ENCODE data around the gene MMP10.

MMP10 gene

DNA sequence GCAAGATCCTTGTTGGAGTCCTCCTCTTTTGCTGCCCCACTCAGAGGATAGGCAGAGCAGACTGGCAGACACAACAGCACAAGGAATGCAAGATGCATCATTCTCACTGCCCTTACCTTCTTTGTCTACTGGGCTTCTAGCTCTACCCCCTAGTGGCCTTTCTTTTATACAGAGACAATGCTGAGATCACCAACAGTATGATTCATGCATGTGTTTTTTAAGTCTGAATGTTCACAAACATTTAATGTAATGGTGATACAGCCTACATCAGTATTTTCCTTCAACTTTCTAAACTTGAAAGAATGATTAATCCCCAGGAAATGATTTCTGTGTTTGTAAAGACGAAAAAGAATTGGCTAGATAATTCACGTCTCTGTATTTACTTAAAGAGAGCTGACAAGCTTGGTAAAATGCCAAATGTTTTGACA lies at the start of gene MMP10:
TSS of gene MMP10 (minus strand) at position 138 of the 428 bp plus-strand sequence. CDS start at position 101, 37 bp downstream.
- no peak for DNase-seq (ENCODE audit: low read depth, low spot score)
- Histone ChIP-seq H3K27ac (no peak within 1 kb of the TSS), H3K9me3 (ENCODE audit: low read depth, low read length) (no peaks in the 10 kb centered on the region), H3K9ac (ENCODE audit: insufficient read length) (no peak within 1 kb of the TSS), H3K36me3 (ENCODE audit: insufficient read depth, low read length) (no peaks in the 10 kb centered on the region), H3K4me3 (no peak within 1 kb of the TSS)
- TF ChIP-seq EZH2 (IDR thresholded peaks at IDR 0.05), result no peak
- no peak for TF ChIP-seq POLR2AphosphoS5 (IDR thresholded peaks at IDR 0.05; ENCODE audit: borderline replicate concordance, low read depth, low read length)
- TF ChIP-seq FOXP2 (optimal IDR thresholded peaks at IDR 0.05; ENCODE audit: control extremely low read depth, extremely low read length, insufficient read depth), result no peak

DNA sequence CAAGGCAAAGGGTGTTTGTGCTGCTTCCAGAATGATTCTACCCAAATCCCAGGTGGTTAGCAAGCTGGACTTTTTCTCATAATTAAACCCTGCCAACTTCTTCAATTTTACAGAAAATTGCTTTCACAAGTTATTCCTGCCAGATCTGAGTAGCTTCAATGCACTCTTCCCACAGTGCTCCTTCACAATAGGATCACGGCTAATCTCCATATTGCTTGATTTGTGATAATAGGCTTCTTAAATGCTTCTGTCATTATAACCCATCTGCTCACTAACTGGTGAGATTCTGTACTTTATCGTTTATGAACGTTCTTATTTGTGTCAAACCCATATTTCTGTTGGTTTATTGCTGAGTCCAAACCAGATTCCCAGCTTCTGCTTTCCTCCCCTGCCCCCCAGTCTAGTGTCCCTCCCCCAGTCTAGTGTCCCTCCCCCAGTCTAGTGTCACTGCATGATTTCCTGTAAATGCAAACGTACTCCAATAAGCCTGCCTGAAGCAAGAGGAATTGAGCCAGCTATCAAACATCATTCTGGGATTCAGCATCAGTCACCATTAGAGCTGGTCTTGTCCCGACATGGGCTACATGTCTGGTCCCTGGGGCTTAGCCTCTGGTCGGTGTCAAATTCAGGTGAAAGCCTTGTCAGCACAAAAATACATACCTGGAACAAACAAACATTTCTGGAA lies 49.0 kb upstream of the MMP10 start:
- TF ChIP-seq POLR2AphosphoS5 (IDR thresholded peaks at IDR 0.05; ENCODE audit: borderline replicate concordance, low read depth, low read length), result no peak
- TF ChIP-seq FOXP2 (optimal IDR thresholded peaks at IDR 0.05; ENCODE audit: control extremely low read depth, extremely low read length, insufficient read depth), result no peak
- TF ChIP-seq EZH2 (IDR thresholded peaks at IDR 0.05), result no peak
- H3K9ac ChIP-seq (ENCODE audit: insufficient read length), result no peak overlapping the region
- no peaks in the 10 kb centered on the region for H3K9me3 ChIP-seq (ENCODE audit: low read depth, low read length)
- H3K27ac ChIP-seq, result no peak overlapping the region
- no peak for DNase-seq (ENCODE audit: low read depth, low spot score)
- H3K36me3 ChIP-seq (ENCODE audit: insufficient read depth, low read length), result no peaks in the 10 kb centered on the region
- H3K4me3 ChIP-seq, result no peak overlapping the region

DNA sequence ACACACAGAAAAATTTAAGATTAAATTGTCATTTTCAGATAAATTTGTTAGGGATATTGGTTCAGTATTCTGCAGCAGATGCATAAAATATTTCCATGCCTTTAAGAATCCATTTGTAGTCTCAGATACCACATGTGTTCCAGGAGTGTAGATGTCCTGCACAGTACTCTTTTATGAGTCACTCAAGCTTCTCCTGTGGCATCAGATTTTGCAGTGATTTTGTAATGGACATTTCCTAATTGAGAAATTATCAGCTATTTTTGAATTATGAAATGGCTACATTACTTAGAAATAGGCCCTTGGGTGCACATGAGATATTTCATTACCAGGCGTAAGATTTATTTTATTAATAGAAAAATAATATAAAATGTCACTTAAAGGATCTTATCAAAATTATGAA lies 44.1 kb upstream of the MMP10 start:
- TF ChIP-seq EZH2 (IDR thresholded peaks at IDR 0.05), result no peak
- no peak for TF ChIP-seq POLR2AphosphoS5 (IDR thresholded peaks at IDR 0.05; ENCODE audit: borderline replicate concordance, low read depth, low read length)
- TF ChIP-seq FOXP2 (optimal IDR thresholded peaks at IDR 0.05; ENCODE audit: control extremely low read depth, extremely low read length, insufficient read depth), result no peak
- no peaks in the 10 kb centered on the region for H3K36me3 ChIP-seq (ENCODE audit: insufficient read depth, low read length)
- no peaks in the 10 kb centered on the region for H3K9me3 ChIP-seq (ENCODE audit: low read depth, low read length)
- DNase-seq (ENCODE audit: low read depth, low spot score), result no peak
- H3K27ac ChIP-seq, result no peak overlapping the region
- H3K9ac ChIP-seq (ENCODE audit: insufficient read length), result no peak overlapping the region
- H3K4me3 ChIP-seq, result no peak overlapping the region

DNA sequence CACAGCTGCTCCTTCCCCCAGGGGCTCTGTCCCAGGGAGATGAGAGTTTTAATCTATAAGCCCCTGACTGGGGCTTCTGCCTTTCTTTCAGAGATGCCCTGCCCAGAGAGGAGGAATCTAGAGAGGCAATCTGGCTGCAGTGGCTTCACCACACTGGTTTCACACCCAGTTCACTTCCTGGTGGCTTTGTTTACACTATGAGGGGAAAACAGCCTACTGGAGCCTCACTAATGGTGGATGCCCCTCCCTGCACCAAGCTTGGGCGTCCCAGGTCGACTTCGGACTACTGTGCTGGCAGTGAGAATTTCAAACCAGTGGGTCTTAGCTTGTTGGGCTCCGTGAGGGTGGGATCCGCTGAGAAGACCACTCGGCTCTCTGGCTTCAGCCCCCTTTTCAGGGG lies 39.1 kb upstream of the MMP10 start:
- no peak overlapping the region for H3K27ac ChIP-seq
- TF ChIP-seq POLR2AphosphoS5 (IDR thresholded peaks at IDR 0.05; ENCODE audit: borderline replicate concordance, low read depth, low read length), result no peak
- no peak for TF ChIP-seq FOXP2 (optimal IDR thresholded peaks at IDR 0.05; ENCODE audit: control extremely low read depth, extremely low read length, insufficient read depth)
- TF ChIP-seq EZH2 (IDR thresholded peaks at IDR 0.05), result no peak

DNA sequence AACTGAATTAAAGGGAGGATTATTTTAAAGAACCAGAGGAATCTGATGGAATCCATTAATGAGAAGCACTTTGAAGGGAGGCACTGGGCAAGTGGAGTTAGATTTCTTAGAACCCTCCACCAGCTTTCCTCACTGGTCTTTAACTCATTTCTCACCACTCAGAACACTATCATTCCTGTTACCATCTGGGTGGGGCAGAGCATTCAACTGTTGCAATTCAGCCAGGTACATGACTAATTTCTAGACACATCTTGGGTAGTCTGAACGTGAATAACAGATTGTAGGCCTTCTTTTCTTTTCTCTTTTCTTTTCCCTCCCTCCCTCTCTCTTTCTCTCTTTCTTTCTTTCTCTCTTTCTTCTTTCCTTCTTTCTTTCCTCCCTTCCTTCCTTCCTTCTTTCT lies 33.1 kb upstream of the MMP10 start:
- Histone ChIP-seq H3K9me3 (ENCODE audit: low read depth, low read length) (no peaks in the 10 kb centered on the region), H3K4me3 (no peak overlapping the region), H3K27ac (no peak overlapping the region), H3K36me3 (ENCODE audit: insufficient read depth, low read length) (no peaks in the 10 kb centered on the region), H3K9ac (ENCODE audit: insufficient read length) (no peak overlapping the region)
- no peak for DNase-seq (ENCODE audit: low read depth, low spot score)
- TF ChIP-seq FOXP2 (optimal IDR thresholded peaks at IDR 0.05; ENCODE audit: control extremely low read depth, extremely low read length, insufficient read depth) (no peak), EZH2 (IDR thresholded peaks at IDR 0.05) (no peak), POLR2AphosphoS5 (IDR thresholded peaks at IDR 0.05; ENCODE audit: borderline replicate concordance, low read depth, low read length) (no peak)

More for the DNA sequence above, 39.1 kb upstream of the MMP10 start:
- Histone ChIP-seq H3K9me3 (ENCODE audit: low read depth, low read length) (no peaks in the 10 kb centered on the region), H3K4me3 (no peak overlapping the region), H3K9ac (ENCODE audit: insufficient read length) (no peak overlapping the region), H3K36me3 (ENCODE audit: insufficient read depth, low read length) (no peaks in the 10 kb centered on the region)
- no peak for DNase-seq (ENCODE audit: low read depth, low spot score)

DNA sequence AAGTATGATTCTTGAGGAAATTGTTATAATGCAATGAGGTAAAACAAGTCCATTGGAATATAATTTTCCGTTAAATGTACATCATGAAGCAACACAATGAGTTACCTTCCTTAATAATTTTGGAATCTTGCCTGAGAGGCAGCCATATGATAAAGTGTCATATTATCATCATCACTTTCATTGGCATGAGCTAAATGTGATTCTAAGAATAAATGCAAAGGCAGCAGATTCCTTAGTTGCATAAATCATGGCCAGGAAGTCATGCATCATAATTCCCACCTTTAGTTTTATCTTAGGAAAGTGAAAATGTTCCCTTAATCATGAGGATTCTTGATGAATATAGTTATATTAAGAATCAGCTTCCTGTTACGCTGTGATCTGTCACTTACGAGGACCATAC lies 31.8 kb upstream of the MMP10 start:
- H3K27ac ChIP-seq, result no peak overlapping the region
- no peak for DNase-seq (ENCODE audit: low read depth, low spot score)
- H3K9ac ChIP-seq (ENCODE audit: insufficient read length), result no peak overlapping the region
- 0 out of 2 replicates have a peak overlapping the region, but pooled peaks have one; percentile 1 for H3K4me3 ChIP-seq
- H3K9me3 ChIP-seq (ENCODE audit: low read depth, low read length), result no peaks in the 10 kb centered on the region
- TF ChIP-seq EZH2 (IDR thresholded peaks at IDR 0.05) (no peak), FOXP2 (optimal IDR thresholded peaks at IDR 0.05; ENCODE audit: control extremely low read depth, extremely low read length, insufficient read depth) (no peak), POLR2AphosphoS5 (IDR thresholded peaks at IDR 0.05; ENCODE audit: borderline replicate concordance, low read depth, low read length) (no peak)
- H3K36me3 ChIP-seq (ENCODE audit: insufficient read depth, low read length), result no peaks in the 10 kb centered on the region

DNA sequence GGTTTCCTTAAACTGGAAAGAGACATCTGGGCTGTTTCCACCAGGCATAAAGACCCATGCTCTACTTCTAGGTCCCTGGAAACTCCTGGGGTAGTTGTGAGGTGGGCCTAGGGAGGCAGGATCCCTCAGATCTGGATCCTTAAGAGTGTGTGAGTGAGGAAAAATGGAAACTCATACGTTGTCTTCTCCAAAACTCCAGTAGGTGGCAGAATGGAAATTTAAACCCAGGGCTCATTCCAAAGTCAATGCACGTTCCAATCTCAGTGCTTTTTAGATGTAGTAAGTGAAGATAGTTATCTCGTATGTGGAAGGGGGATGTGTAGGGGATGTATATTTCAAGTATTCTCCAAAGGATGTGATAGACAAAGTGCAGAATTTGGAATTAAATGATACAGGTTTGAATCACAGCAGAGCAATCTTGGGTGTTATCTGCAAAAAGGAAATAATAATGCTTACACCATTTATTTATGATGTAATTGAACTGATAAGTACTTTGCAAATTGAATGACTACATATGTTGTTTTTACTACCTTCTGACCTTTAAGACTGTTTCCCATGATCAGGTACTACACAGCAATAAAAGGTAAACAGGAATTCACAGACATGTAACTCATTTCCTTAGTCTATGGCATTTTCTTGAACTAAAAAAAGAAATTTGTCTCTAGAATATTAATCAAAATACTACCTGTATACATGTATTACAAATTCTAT lies 30.7 kb upstream of the MMP10 start:
- TF ChIP-seq POLR2AphosphoS5 (IDR thresholded peaks at IDR 0.05; ENCODE audit: borderline replicate concordance, low read depth, low read length), result no peak
- no peak for TF ChIP-seq FOXP2 (optimal IDR thresholded peaks at IDR 0.05; ENCODE audit: control extremely low read depth, extremely low read length, insufficient read depth)
- no peak for TF ChIP-seq EZH2 (IDR thresholded peaks at IDR 0.05)
- Histone ChIP-seq H3K4me3 (no peak overlapping the region), H3K9me3 (ENCODE audit: low read depth, low read length) (no peaks in the 10 kb centered on the region), H3K36me3 (ENCODE audit: insufficient read depth, low read length) (no peaks in the 10 kb centered on the region), H3K9ac (ENCODE audit: insufficient read length) (peak overlapping the region; percentile 29), H3K27ac (no peak overlapping the region)
- DNase-seq (ENCODE audit: low read depth, low spot score), result peak; percentile 26

DNA sequence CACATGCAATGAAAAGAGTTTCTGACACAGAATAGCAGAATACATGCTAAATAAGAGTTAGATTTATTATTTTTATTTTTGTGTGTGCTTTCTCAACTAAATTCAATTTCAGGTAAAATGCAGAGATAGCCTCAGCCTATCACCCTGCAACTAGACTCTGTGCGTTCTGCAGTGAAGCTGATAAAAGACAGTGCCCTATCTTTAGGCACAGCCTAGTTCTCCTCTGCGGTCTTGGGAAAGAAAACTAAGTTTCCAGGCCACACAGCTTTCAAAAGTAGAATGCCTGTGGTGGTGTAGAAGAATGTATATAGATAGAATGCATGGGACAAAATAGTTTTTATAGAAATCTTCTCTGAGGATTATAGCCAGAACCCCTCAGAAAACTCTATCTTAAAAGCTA lies 29.5 kb upstream of the MMP10 start:
- no peak for DNase-seq (ENCODE audit: low read depth, low spot score)
- Histone ChIP-seq H3K4me3 (no peak overlapping the region), H3K36me3 (ENCODE audit: insufficient read depth, low read length) (no peaks in the 10 kb centered on the region), H3K9me3 (ENCODE audit: low read depth, low read length) (no peaks in the 10 kb centered on the region), H3K27ac (no peak overlapping the region), H3K9ac (ENCODE audit: insufficient read length) (no peak overlapping the region)
- TF ChIP-seq EZH2 (IDR thresholded peaks at IDR 0.05), result no peak
- no peak for TF ChIP-seq POLR2AphosphoS5 (IDR thresholded peaks at IDR 0.05; ENCODE audit: borderline replicate concordance, low read depth, low read length)
- no peak for TF ChIP-seq FOXP2 (optimal IDR thresholded peaks at IDR 0.05; ENCODE audit: control extremely low read depth, extremely low read length, insufficient read depth)
